NB4 (cell line): ENCODE data around the gene ASB8.

Source experiments
- DNase-seq: peaks from one replicate; pipeline ENCODE4 v3.0.0; 2010; ENCODE audit warnings: low read depth
- H3K4me3 ChIP-seq: one replicate; pipeline ENCODE4 v1.5.1; 2011; ENCODE audit warnings: mild to moderate bottlenecking, low read depth, low read length, moderate library complexity
- MAX ChIP-seq: IDR thresholded peaks from 2 replicates; pipeline ENCODE4 v1.6.1; 2011; ENCODE audit warnings: low read depth, low read length
- MYC ChIP-seq: IDR thresholded peaks from 2 replicates; pipeline ENCODE4 v1.6.1; 2011; ENCODE audit warnings: low read depth, low read length
- POLR2A ChIP-seq: IDR thresholded peaks from 2 replicates; pipeline ENCODE4 v1.6.1; 2011; ENCODE audit warnings: mild to moderate bottlenecking; ENCODE audit not compliant: insufficient read length; ENCODE audit errors: extremely low read depth
- TF ChIP-seq, protein P1 (sequence below): IDR thresholded peaks from one replicate; pipeline ENCODE4 v1.5.1; 2012; ENCODE audit warnings: low read depth, low read length

The ASB8 gene

DNA sequence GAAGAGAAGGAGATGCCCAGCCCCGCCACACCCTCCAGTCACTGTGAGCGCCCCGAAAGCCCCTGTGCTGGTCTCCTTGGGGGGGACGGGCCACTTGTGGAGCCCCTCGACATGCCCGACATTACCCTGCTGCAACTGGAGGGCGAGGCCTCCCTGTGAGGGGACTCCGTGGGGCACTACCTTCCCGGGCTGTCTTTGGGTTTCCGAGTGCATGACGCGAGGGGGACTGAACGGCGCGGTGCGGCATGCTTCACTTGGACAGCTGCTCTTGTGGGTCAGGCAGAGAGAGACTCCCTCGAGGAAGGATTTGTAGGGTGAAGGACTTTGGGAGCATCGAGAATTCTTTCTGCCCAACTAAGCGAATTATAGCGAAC is 27.2 kb upstream of the ASB8 start:
- DNase-seq = no peak
- H3K4me3 ChIP-seq = no peak overlapping the region

GRCh38 chr12:48183876-48184548 is 26.7 kb upstream of the ASB8 start:
- no peak overlapping the region for H3K4me3 ChIP-seq
- TF ChIP-seq MAX = no peak
- TF ChIP-seq POLR2A = no peak
- TF ChIP-seq, protein P1, sequence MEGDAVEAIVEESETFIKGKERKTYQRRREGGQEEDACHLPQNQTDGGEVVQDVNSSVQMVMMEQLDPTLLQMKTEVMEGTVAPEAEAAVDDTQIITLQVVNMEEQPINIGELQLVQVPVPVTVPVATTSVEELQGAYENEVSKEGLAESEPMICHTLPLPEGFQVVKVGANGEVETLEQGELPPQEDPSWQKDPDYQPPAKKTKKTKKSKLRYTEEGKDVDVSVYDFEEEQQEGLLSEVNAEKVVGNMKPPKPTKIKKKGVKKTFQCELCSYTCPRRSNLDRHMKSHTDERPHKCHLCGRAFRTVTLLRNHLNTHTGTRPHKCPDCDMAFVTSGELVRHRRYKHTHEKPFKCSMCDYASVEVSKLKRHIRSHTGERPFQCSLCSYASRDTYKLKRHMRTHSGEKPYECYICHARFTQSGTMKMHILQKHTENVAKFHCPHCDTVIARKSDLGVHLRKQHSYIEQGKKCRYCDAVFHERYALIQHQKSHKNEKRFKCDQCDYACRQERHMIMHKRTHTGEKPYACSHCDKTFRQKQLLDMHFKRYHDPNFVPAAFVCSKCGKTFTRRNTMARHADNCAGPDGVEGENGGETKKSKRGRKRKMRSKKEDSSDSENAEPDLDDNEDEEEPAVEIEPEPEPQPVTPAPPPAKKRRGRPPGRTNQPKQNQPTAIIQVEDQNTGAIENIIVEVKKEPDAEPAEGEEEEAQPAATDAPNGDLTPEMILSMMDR = no peak
- no peak for TF ChIP-seq MYC
- no peak for DNase-seq

More for the DNA sequence above, 27.2 kb upstream of the ASB8 start:
- no peak for TF ChIP-seq MAX
- no peak for TF ChIP-seq MYC
- TF ChIP-seq, protein P1 = no peak

DNA sequence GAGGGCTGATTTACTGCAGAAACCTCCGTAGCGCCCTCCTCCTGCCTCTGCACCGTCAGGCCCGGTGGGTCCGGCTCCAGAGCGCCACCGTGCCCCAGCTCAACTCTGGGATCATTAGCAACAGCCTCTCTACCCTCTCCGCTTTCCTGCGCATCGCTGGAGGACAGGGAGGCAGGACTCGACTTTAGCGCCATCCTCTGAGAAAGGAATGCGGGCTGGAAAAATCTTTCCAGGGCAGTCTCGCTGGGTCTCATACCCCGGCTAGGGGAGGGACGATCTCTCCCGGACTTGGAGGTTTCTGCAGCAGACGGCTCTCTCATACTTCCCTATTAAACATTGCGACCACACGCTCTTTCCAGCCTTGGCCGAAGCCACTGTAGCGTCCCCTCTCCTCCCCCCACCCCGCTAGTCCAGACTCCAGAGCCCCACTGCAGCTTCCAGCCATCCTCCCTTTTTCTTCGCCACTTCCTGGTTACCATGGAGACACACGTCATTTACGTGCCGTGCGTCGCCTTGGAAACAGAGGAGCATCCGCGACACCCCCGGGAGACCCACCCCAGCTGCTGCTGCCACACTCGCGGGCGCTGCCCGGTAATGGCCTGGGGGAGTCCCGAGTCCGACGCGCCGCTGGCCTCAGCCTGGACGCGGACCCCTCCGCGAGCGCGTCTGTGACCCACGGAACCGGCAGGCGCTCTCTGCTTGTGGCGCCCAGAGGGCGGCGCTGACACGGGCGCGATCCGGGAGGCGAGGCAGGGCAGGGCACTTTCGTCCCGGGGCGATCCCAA is 26.0 kb upstream of the ASB8 start, which contains the start of gene CCDC184:
Gene CCDC184 (plus strand): TSS at position 554 of the 785 bp plus-strand sequence. CDS start 479 bp downstream, outside the sequence.
- no peak for TF ChIP-seq MYC
- TF ChIP-seq, protein P1 = peak; percentile 16
- no peak for TF ChIP-seq MAX
- TF ChIP-seq POLR2A = no peak
- DNase-seq = peak; percentile 26
- no peak within 1 kb of the TSS for H3K4me3 ChIP-seq

GRCh38 chr12:48182631-48183030 is 25.3 kb upstream of the ASB8 start:
- TF ChIP-seq MYC = no peak
- TF ChIP-seq, protein P1 = no peak
- no peak for TF ChIP-seq POLR2A
- TF ChIP-seq MAX = no peak
- no peak for DNase-seq
- H3K4me3 ChIP-seq = no peak overlapping the region

DNA sequence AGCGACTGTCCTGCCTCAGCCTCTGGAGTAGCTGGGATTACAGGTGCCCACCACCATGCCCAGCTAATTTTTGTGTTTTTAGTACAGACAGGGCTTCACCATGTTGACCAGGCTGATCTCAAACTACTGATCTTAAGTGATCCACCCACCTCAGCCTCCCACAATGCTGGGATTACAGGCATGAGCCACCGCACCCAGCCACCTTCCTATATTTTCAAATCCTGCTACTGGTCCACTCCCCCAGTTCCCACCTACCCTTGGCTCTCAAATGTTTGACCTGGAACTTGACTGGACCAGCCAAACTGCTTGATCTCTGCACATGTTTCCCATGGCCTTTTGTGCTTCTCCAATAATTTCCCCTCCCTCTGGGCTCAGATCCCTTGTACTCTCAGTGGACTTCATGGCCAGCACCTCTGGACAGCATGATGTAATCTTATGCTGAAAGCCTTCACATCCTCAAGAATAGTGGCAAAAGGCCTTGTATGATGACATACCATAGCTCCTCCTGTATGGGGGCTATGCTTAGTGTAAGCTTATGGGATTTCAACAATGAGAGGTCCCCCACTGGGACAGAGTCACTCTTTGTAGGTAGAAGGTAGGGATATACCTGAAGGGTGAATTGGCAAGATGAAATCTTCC is 23.7 kb upstream of the ASB8 start:
- no peak for DNase-seq
- no peak overlapping the region for H3K4me3 ChIP-seq
- TF ChIP-seq MYC (no peak), MAX (no peak), POLR2A (no peak)
- TF ChIP-seq, protein P1 = no peak
